NCI-H1105 treated with DMSO at 0.1 percent for 48 hours (cell line): ENCODE data around the gene FAM98C.
A peak's percentile ranks its signal among the peaks of the same experiment; 100 is the strongest.
"Not testable (repeated sequence)": the region's sequence is repeated elsewhere in the genome, so short reads cannot be mapped to it uniquely, and the experiment has no call there.

ENCODE experiments used
- DNase-seq: peaks from one replicate; lab custom pipeline; 2025; lab: John Stamatoyannopoulos, UW

FAM98C gene

GRCh38 chr19:38399081-38399480 is 3.8 kb upstream of the FAM98C start:
- DNase-seq = no peak

- DNase-seq = no peak
Observed at GRCh38 chr19:38399537-38399936, 3.4 kb upstream of the FAM98C start.

GRCh38 chr19:38400361-38400760 is 2.5 kb upstream of the FAM98C start:
- DNase-seq = no peak

GRCh38 chr19:38401148-38401547 is 1.7 kb upstream of the FAM98C start:
- no peak for DNase-seq

GRCh38 chr19:38402623-38402966 is 298 bp upstream of the FAM98C start:
- no peak for DNase-seq

- no peak for DNase-seq
Observed at GRCh38 chr19:38404858-38405257, 2.0 kb downstream of the FAM98C start.

- no peak for DNase-seq
Observed at GRCh38 chr19:38405276-38405675, 2.4 kb downstream of the FAM98C start.

- DNase-seq = no peak
Observed at GRCh38 chr19:38409631-38410133, 6.8 kb downstream of the FAM98C start.

GRCh38 chr19:38410407-38410806 is 7.5 kb downstream of the FAM98C start:
- not testable (repeated sequence) for DNase-seq

GRCh38 chr19:38411041-38411712 is 8.3 kb downstream of the FAM98C start:
- no peak for DNase-seq

- DNase-seq = not testable (repeated sequence)
Observed at GRCh38 chr19:38411898-38412297, 9.0 kb downstream of the FAM98C start.

GRCh38 chr19:38412491-38412890 is 9.6 kb downstream of the FAM98C start:
- DNase-seq = no peak

- no peak for DNase-seq
Observed at GRCh38 chr19:38412961-38413360, 10.1 kb downstream of the FAM98C start.

- DNase-seq = no peak
Observed at GRCh38 chr19:38413416-38413815, 10.5 kb downstream of the FAM98C start.

GRCh38 chr19:38417146-38417543 is 14.3 kb downstream of the FAM98C start:
- no peak for DNase-seq

GRCh38 chr19:38417544-38418506 is 14.9 kb downstream of the FAM98C start:
- peak; percentile 46 for DNase-seq

GRCh38 chr19:38420935-38421334 is 18.0 kb downstream of the FAM98C start:
- no peak for DNase-seq

GRCh38 chr19:38421856-38422255 is 19.0 kb downstream of the FAM98C start:
- DNase-seq = no peak

- DNase-seq = no peak
Observed at GRCh38 chr19:38422438-38422837, 19.5 kb downstream of the FAM98C start.

- no peak for DNase-seq
Observed at GRCh38 chr19:38424272-38424671, 21.4 kb downstream of the FAM98C start.

- no peak for DNase-seq
Observed at GRCh38 chr19:38425222-38425809, 22.4 kb downstream of the FAM98C start.

GRCh38 chr19:38425810-38426466 is 23.0 kb downstream of the FAM98C start, which contains the start of gene RASGRP4:
TSS of gene RASGRP4 (minus strand) at chr19:38426219. CDS start at chr19:38426091, 128 bp downstream.
- DNase-seq = no peak
